ENCODE measurements around the gene TMEM219. TPM values are rescaled to one million over a fixed set of nuclear protein-coding genes. Genes with fewer than 3 reads are reported as not detected.

TMEM219 gene
- total and polyA plus RNA-seq, 10 of the 15 experiments (the other 5 are each of a cell fraction or from before 2014, with no cell fraction given), result 33.6 to 74.6 (median 56.5) TPM

GRCh38 chr16:29992344-29992967 is 30.6 kb downstream of the TMEM219 start:
- POLR2A ChIA-PET, result interaction anchor here (0.5 to 2.1 kb wide), 3 partner anchors 17 to 69 kb away, joined by 3 to 8 read pairs (median 3); no protein-coding TSS in a partner anchor
- no peaks in the 10 kb centered on the region for H3K27me3 ChIP-seq (replicated peaks in 1 of 2; ENCODE audit: control insufficient read depth in 2 of 2, insufficient read depth in 2 of 2, low read length in 1 of 2)
- H3K36me3 ChIP-seq (ENCODE audit: control insufficient read depth in 2 of 2, insufficient read depth in 2 of 2, low read length in 1 of 2), result peaks cover 3 to 22% of the 10 kb centered on the region in 2 experiments; a peak in 3 of 4 replicates
- ATAC-seq, result no peak
- no peak overlapping the region for H3K4me2 ChIP-seq (ENCODE audit: control insufficient read depth, insufficient read depth)
- no peaks in the 10 kb centered on the region for H3K9me3 ChIP-seq (replicated peaks; ENCODE audit: control insufficient read depth, insufficient read depth, low read length)
- peaks cover 19% of the 10 kb centered on the region for H3K79me2 ChIP-seq (ENCODE audit: control insufficient read depth, insufficient read depth, low read length)
- H3K27ac ChIP-seq (ENCODE audit: control insufficient read depth, insufficient read depth), result no peak overlapping the region
- intact Hi-C loops (cut with micrococcal nuclease; ENCODE audit: unreplicated experiment) (no loop called here), in situ Hi-C loops (cut with MboI) (no loop called here)
- H3K4me3 ChIP-seq, result no peak overlapping the region
- SMC1A ChIA-PET (ENCODE audit: uncharacterized antibody, unreplicated experiment), result no interaction called here
- 86% methylated on average over 7 of the region's 7 CpGs for WGBS (ENCODE audit: insufficient coverage, insufficient replicate concordance, low lambda C conversion rate, missing lambda C conversion rate)
- BruUV-seq (replicated peaks), result no TSS peak
- H4K20me1 ChIP-seq (ENCODE audit: control insufficient read depth, insufficient read depth), result no peaks in the 10 kb centered on the region
- H2AFZ ChIP-seq (ENCODE audit: control insufficient read depth, low read depth, low read length), result no peak overlapping the region
- no peak for TF ChIP-seq IRF5 (IDR thresholded peaks at IDR 0.05; ENCODE audit: borderline replicate concordance)
- TF ChIP-seq KDM1A (IDR thresholded peaks at IDR 0.05; ENCODE audit: borderline replicate concordance), result no peak
- no peak for TF ChIP-seq SREBF1 (IDR thresholded peaks at IDR 0.05; ENCODE audit: low read length)
- TF ChIP-seq RBBP5 (conservative IDR thresholded peaks at IDR 0.05), result no peak
- no peak for TF ChIP-seq GABPA (IDR thresholded peaks at IDR 0.05; ENCODE audit: low read depth)
- no peak for TF ChIP-seq WRNIP1 (IDR thresholded peaks at IDR 0.05; ENCODE audit: borderline replicate concordance, low read depth, low read length)
- TF ChIP-seq NR2C2 (IDR thresholded peaks at IDR 0.05; ENCODE audit: borderline replicate concordance, control insufficient read depth, insufficient read length, low read depth), result no peak
- TF ChIP-seq ZNF274 (IDR thresholded peaks at IDR 0.05; ENCODE audit: insufficient read depth, insufficient read length), result no peak
- no peak for TF ChIP-seq IRF4 (IDR thresholded peaks at IDR 0.05; ENCODE audit: low read depth, low read length)
- TF ChIP-seq, protein P1, sequence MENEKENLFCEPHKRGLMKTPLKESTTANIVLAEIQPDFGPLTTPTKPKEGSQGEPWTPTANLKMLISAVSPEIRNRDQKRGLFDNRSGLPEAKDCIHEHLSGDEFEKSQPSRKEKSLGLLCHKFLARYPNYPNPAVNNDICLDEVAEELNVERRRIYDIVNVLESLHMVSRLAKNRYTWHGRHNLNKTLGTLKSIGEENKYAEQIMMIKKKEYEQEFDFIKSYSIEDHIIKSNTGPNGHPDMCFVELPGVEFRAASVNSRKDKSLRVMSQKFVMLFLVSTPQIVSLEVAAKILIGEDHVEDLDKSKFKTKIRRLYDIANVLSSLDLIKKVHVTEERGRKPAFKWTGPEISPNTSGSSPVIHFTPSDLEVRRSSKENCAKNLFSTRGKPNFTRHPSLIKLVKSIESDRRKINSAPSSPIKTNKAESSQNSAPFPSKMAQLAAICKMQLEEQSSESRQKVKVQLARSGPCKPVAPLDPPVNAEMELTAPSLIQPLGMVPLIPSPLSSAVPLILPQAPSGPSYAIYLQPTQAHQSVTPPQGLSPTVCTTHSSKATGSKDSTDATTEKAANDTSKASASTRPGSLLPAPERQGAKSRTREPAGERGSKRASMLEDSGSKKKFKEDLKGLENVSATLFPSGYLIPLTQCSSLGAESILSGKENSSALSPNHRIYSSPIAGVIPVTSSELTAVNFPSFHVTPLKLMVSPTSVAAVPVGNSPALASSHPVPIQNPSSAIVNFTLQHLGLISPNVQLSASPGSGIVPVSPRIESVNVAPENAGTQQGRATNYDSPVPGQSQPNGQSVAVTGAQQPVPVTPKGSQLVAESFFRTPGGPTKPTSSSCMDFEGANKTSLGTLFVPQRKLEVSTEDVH (IDR thresholded peaks at IDR 0.05; ENCODE audit: low read depth, partially characterized antibody), result no peak
- TF ChIP-seq SUPT20H (IDR thresholded peaks at IDR 0.05; ENCODE audit: borderline replicate concordance, control insufficient read depth, low read depth, low read length), result no peak
- no peak for TF ChIP-seq PML (IDR thresholded peaks at IDR 0.05; ENCODE audit: low read length)
- no peak for TF ChIP-seq ZNF687 (IDR thresholded peaks at IDR 0.05)
- TF ChIP-seq SMARCA5 (IDR thresholded peaks at IDR 0.05), result no peak
- TF ChIP-seq HDAC2 (IDR thresholded peaks at IDR 0.05), result no peak
- no peak for TF ChIP-seq BRCA1 (IDR thresholded peaks at IDR 0.05; ENCODE audit: low read depth, low read length)
- RAD21 ChIA-PET (ENCODE audit: unreplicated experiment), result no interaction called here
- CTCF ChIA-PET, result interaction anchor here (1.7 kb wide), 1 partner anchor 17 kb away, joined by 4 read pairs; no protein-coding TSS in a partner anchor
- no peak for DNase-seq (ENCODE audit: low read depth, low spot score)
- H3K4me1 ChIP-seq (ENCODE audit: control insufficient read depth, insufficient read depth, low read length), result peaks cover 9% of the 10 kb centered on the region
- H3K9ac ChIP-seq (ENCODE audit: control insufficient read depth, insufficient read depth, low read length), result no peak overlapping the region
- no peak for FAIRE-seq

All from GM12878 (cell line).